Hepatocyte (in vitro differentiated cells): ENCODE results near the gene ROBO4. TPM values are rescaled to one million over a fixed set of nuclear protein-coding genes. Genes with fewer than 3 reads are reported as not detected.

ENCODE experiments used
- DNase-seq: peaks from one replicate; pipeline ENCODE4 v3.0.0-alpha.2; 2016; ENCODE audit warnings: low spot score
- H2AFZ ChIP-seq: fragments of 200-600 bp; sonication (generic); 2 replicates; pipeline ENCODE4 v1.6.0; 2016; ENCODE audit warnings: antibody characterized with exemption, mild to moderate bottlenecking
- H3K27ac ChIP-seq: fragments of 200-600 bp; sonication (generic); 2 replicates; pipeline ENCODE4 v1.5.1; 2016; ENCODE audit warnings: mild to moderate bottlenecking
- H3K27me3 ChIP-seq: fragments of 200-600 bp; sonication (generic); 2 replicates; pipeline ENCODE4 v1.6.1; 2016
- H3K36me3 ChIP-seq: fragments of 200-600 bp; sonication (generic); replicated peaks from 2 replicates; pipeline ENCODE4 v1.5.1; 2016; ENCODE audit warnings: low read depth; ENCODE audit not compliant: insufficient read depth
- H3K4me1 ChIP-seq: fragments of 200-600 bp; sonication (generic); 2 replicates; pipeline ENCODE4 v1.5.1; 2016; ENCODE audit warnings: mild to moderate bottlenecking, moderate library complexity; ENCODE audit not compliant: insufficient read depth
- H3K4me2 ChIP-seq: fragments of 200-600 bp; sonication (generic); 2 replicates; pipeline ENCODE4 v1.6.0; 2016
- H3K4me3 ChIP-seq: fragments of 200-600 bp; sonication (generic); 2 replicates; pipeline ENCODE4 v1.5.1; 2016; ENCODE audit warnings: mild to moderate bottlenecking
- H3K79me2 ChIP-seq: fragments of 200-600 bp; sonication (generic); 2 replicates; pipeline ENCODE4 v1.6.0; 2017; ENCODE audit warnings: mild to moderate bottlenecking
- H3K9me2 ChIP-seq: fragments of 200-600 bp; sonication (generic); replicated peaks from 2 replicates; pipeline ENCODE4 v1.6.0; 2017; ENCODE audit warnings: mild to moderate bottlenecking; ENCODE audit not compliant: insufficient read depth
- H3K9me3 ChIP-seq: fragments of 200-600 bp; sonication (generic); 2 replicates; pipeline ENCODE4 v1.5.1; 2016; ENCODE audit warnings: low read depth, mild to moderate bottlenecking
- H4K20me1 ChIP-seq: fragments of 200-600 bp; sonication (generic); 2 replicates; pipeline ENCODE4 v1.6.0; 2016; ENCODE audit warnings: mild to moderate bottlenecking; ENCODE audit not compliant: insufficient read depth, poor library complexity, severe bottlenecking
- CTCF ChIP-seq: fragments of 200-600 bp; sonication (generic); IDR thresholded peaks from 2 replicates; pipeline ENCODE4 v1.5.1; 2016; ENCODE audit warnings: antibody characterized with exemption, mild to moderate bottlenecking; ENCODE audit not compliant: poor library complexity
- EZH2 ChIP-seq: fragments of 200-600 bp; sonication (generic); IDR thresholded peaks from 2 replicates; pipeline ENCODE4 v1.6.1; 2016; ENCODE audit warnings: antibody characterized with exemption, mild to moderate bottlenecking, borderline replicate concordance
- EZH2phosphoT487 ChIP-seq: fragments of 200-600 bp; sonication (generic); IDR thresholded peaks from one replicate; pipeline ENCODE4 v1.6.1; 2018; ENCODE audit warnings: antibody characterized with exemption, mild to moderate bottlenecking, low read depth, moderate library complexity; ENCODE audit not compliant: unreplicated experiment, severe bottlenecking
- WGBS: methylation state at CpG from one replicate; pipeline ENCODE4 v1.1.6; 2016; ENCODE audit warnings: low lambda C conversion rate; ENCODE audit errors: missing lambda C conversion rate; 5-methylcytosine and 5-hydroxymethylcytosine counted together
- polyA plus RNA-seq: library from polyadenylated mRNA; unstranded; fragments of >200 nt; fragmentation: Nextera tagmentation; extraction: Ambion mirVana; gene quantifications from 2 replicates; pipeline ENCODE4 v1.2.1, GENCODE V29; 2016
- total RNA-seq: library from RNA; depleted of rRNA; stranded (reverse); fragments of >200 nt; gene quantifications from 2 replicates; pipeline ENCODE4 v1.2.3, GENCODE V29; 2014

Gene ROBO4
- total and polyA plus RNA-seq, 2 experiments from 2014 or later: 0.28 to 2.0 TPM

GRCh38 chr11:124899383-124900145 is 1.9 kb upstream of the ROBO4 start:
- H3K79me2 ChIP-seq: no peaks in the 10 kb centered on the region
- WGBS: 57% methylated on average over 6 of the region's 6 CpGs
- no peak overlapping the region for H3K27ac ChIP-seq
- no peak overlapping the region for H3K4me3 ChIP-seq
- H4K20me1 ChIP-seq: no peaks in the 10 kb centered on the region
- H2AFZ ChIP-seq: no peak overlapping the region
- TF ChIP-seq EZH2 (no peak), EZH2phosphoT487 (no peak), CTCF (no peak)
- H3K27me3 ChIP-seq: peaks cover 43% of the 10 kb centered on the region
- H3K4me2 ChIP-seq: no peak overlapping the region
- H3K36me3 ChIP-seq: no peaks in the 10 kb centered on the region
- no peaks in the 10 kb centered on the region for H3K4me1 ChIP-seq
- no peak for DNase-seq
- H3K9me2 ChIP-seq: no peaks in the 10 kb centered on the region
- H3K9me3 ChIP-seq: no peaks in the 10 kb centered on the region

- Histone ChIP-seq H4K20me1 (no peaks in the 10 kb centered on the region), H3K4me3 (no peak overlapping the region), H3K9me3 (no peaks in the 10 kb centered on the region), H3K9me2 (no peaks in the 10 kb centered on the region), H3K79me2 (no peaks in the 10 kb centered on the region), H3K4me1 (no peaks in the 10 kb centered on the region), H3K36me3 (no peaks in the 10 kb centered on the region), H3K27me3 (peaks cover 36% of the 10 kb centered on the region), H2AFZ (peak overlapping the region; percentile 58), H3K27ac (peak overlapping the region; percentile 71), H3K4me2 (no peak overlapping the region)
- 61% methylated on average over 5 of the region's 5 CpGs for WGBS
- DNase-seq: no peak
- TF ChIP-seq CTCF: no peak
- no peak for TF ChIP-seq EZH2phosphoT487
- TF ChIP-seq EZH2: no peak
Observed at GRCh38 chr11:124898711-124899110, 1.0 kb upstream of the ROBO4 start.

- WGBS: 66% methylated on average over 3 of the region's 3 CpGs
- H3K27ac ChIP-seq: peak overlapping the region; percentile 71
Observed at GRCh38 chr11:124898263-124898680, 607 bp upstream of the ROBO4 start.

More at GRCh38 chr11:124898263-124898680, 607 bp upstream of the ROBO4 start:
- Histone ChIP-seq H3K79me2 (no peaks in the 10 kb centered on the region), H3K9me3 (no peaks in the 10 kb centered on the region), H3K27me3 (peaks cover 32% of the 10 kb centered on the region), H3K4me3 (no peak overlapping the region), H4K20me1 (no peaks in the 10 kb centered on the region), H3K4me1 (no peaks in the 10 kb centered on the region), H3K4me2 (no peak overlapping the region), H2AFZ (peak overlapping the region; percentile 58), H3K9me2 (no peaks in the 10 kb centered on the region), H3K36me3 (no peaks in the 10 kb centered on the region)
- TF ChIP-seq EZH2phosphoT487: no peak
- TF ChIP-seq CTCF: no peak
- no peak for TF ChIP-seq EZH2
- DNase-seq: no peak
